GM21367 (cell line): ENCODE measurements around the gene TNIK.

Experiments used
- ATAC-seq: cut with Tn5 transposase; IDR thresholded peaks from one replicate; pipeline ENCODE4 v1.9.1; 2021; ENCODE audit not compliant: unreplicated experiment

The TNIK gene

DNA sequence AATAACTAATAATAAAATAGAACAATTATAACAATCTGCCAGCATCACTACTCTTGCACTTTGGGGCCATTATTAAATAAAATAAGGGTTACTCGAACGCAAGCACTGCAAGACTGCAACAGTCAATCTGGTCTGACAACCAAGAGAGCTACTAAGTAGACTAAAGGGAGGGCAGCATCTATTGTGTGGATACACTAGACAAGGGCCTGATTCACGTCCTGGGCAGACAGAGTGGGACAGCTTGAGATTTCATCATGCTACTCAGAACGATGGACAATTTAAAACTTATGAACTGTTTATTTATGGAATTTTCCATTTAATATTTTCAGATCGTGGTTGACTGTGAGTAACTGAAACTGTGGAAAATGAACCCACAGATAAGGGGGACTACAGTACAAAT, 39.5 kb downstream of the TNIK start:
- ATAC-seq = no peak

DNA sequence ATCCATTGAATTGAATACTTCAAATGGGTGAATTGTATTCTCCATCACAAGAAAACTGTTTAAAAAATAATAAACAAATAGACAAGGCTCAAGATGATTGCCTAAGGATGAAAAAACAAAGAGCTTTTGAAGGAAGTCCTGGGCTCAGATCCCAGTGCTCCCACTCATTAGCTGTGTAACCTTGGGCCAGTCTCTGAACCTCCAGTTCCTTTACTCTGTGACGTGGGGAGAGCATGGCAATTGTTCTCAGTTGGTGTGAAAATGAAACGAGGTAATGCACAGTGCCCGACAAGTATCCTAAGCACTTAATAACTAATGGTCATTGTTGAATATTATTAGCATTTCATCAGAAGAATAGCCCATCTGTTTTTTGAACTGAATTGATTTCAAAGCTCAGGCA, 40.7 kb downstream of the TNIK start:
- no peak for ATAC-seq

GRCh38 chr3:171417813-171418212, 42.4 kb downstream of the TNIK start:
- no peak for ATAC-seq

GRCh38 chr3:171417137-171417536, 43.1 kb downstream of the TNIK start:
- ATAC-seq = no peak

DNA sequence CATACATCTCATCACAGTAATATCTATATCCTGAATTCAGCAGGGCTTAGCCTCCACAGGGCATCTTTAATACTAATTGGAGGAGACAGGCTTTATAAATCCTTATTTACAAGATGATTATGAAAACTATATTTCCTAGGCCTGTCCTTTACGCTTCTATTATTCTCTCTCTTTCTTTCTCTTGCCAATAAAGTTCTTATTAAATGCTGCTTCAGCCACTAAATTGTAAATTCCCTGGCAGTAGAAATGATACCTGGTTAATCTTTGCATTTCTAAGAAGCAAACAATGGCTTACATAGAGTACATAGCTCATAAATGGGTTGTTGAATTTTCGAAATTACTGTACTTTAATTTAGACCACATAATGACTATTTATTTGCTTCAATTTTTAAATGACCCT, 43.5 kb downstream of the TNIK start:
- no peak for ATAC-seq

GRCh38 chr3:171416061-171416460, 44.1 kb downstream of the TNIK start:
- ATAC-seq = no peak

DNA sequence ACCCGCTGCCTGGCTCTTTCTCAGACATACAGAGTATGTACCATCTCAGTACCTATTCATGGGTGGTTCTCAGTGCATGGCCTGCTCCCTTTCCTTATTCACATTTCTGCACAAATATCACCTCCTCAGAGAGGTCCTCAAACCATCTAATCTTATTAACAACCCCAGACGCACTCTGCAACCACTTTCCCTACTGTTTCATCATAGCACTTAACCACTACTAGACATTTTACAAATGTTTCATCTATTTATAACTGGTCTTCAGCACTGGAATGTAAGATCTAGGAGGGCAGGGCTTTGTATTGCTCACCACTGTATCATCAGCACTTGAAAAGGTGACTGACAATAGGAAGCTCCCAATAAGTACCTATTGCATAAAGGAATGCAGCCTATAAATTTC, 45.1 kb downstream of the TNIK start:
- no peak for ATAC-seq

DNA sequence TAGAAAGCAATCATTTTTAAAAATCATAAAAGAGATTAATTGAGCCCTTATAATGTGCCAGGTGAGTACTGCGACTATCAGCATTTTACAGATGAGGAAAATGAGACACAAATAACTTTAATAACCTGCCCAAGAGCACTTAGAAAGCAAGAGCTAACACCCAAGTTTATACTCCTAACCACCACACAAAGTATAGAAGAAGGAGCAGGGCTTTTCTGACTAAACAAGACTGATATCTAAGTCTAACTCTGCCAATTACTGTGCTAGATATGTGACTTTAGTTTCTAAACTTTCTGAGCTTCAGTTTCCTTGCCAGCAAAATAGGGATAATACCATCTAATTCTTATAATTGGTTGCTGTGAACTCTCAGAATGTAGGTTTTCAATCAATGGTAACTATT, 47.7 kb downstream of the TNIK start:
- ATAC-seq = no peak

DNA sequence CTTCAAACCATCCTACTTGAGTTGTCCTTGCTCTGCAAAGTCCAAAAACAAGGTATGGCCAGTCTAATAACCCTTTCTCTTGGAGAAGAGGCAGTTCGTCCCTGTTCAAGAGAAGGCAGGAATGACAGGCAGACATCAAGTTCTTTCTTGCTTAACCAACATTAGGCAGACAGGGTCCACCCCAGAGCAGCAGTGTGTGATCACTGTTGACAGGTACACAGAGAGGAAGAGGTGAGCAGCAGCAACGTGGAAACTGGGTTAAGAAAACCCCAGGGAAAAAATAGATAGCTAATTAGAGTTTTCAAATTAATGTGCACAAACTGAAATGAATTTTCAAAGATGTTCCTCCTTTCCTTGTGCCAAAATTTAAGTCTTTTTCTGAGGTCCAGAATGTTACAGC, 48.2 kb downstream of the TNIK start:
- no peak for ATAC-seq

GRCh38 chr3:171410186-171410585, 50.0 kb downstream of the TNIK start:
- ATAC-seq = no peak

GRCh38 chr3:171407759-171408158, 52.4 kb downstream of the TNIK start:
- no peak for ATAC-seq

GRCh38 chr3:171404376-171404967, 55.7 kb downstream of the TNIK start:
- ATAC-seq = no peak

GRCh38 chr3:171402281-171402680, 57.9 kb downstream of the TNIK start:
- no peak for ATAC-seq

DNA sequence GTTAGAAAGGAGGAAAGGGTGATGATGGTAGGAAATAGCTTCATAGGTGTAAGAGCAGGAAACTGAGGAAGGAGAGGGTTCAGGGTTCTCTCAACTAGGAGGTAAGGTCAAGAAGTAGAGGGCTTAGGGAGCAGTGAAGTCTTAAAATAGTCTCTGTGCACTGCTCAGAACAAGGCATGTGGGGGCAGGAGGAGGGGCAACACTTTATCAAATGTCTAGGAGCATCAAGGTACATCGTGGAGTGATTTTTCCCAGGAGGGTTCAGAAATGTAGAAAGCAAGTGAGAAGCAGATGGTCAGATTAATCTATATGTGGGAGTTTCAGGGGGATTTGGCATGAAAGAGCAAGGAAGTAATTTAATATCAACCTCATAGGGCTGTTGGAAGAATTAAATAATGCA, 58.8 kb downstream of the TNIK start:
- ATAC-seq = no peak

GRCh38 chr3:171399842-171400241, 60.4 kb downstream of the TNIK start:
- ATAC-seq = no peak

DNA sequence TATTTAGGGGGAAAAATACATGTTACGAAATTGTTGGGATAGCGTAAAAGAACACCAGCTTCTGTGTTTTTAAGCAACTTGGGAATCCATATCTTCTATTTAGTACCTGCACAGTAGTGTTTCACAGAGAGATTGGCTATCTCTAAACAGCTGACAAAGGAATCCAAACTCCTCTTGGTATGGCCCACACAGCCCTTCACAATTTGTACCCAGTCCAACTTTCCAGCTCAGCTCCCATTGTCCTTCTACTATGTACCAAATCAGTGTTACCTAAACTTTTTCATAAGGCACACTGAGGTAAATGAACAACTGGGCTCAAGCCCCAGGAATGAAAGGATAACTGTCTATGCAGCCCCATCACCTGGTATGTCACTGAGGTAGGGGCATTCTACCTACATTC, 61.9 kb downstream of the TNIK start:
- ATAC-seq = no peak

DNA sequence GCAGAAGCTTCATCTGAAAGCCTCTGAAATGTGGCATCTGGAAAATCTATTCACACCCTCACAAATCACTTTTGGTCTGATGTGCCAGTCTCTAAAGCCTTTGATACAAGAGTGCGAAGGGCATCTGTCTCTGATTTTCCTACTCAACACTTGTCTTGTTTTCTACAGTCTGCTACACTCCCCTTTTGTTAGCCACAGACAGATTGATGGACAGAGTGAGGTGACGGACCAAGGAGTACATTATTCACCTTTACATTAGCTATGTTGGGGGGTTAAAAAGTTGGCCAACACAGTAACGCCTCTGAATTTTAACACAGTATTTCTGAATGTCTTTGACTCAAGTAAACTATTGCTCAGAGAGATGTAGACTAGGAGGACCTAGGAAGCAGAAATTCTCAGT, 63.1 kb downstream of the TNIK start:
- ATAC-seq = no peak

- no peak for ATAC-seq
Measured at GRCh38 chr3:171396048-171396447, 64.2 kb downstream of the TNIK start.

DNA sequence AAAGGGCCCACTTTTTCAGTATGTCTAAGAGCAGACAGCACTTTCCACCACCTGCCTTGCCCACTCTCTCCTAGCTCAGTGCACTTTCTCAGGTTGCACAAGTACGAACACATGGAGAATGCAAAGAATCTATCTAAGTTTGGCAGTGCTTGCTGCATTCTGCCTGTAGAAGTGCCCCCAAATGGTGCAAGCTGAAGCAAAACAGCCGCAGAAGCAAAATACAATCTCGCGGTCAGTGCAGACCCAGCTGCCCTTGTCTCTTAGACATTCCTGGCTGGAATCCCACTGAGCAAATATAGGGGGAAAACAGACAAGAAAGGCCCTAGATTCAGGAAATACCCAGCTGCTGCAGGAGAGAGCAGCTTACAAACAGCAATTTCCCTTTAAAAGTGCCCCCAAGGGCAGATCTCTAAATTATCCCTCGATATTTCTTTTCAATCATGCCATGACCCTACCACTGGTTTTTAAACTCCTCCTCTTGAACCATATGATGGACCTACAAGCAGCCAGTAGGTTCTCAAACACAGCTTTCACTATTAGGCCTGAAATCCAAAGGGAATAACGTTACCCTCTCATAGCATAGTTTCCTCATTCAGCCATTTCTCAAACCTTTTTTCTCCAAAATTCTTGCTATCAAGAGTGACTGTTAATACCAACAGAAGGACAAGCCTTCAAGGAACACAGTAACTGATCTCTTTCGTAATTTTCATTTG, 67.0 kb downstream of the TNIK start:
- ATAC-seq = no peak

DNA sequence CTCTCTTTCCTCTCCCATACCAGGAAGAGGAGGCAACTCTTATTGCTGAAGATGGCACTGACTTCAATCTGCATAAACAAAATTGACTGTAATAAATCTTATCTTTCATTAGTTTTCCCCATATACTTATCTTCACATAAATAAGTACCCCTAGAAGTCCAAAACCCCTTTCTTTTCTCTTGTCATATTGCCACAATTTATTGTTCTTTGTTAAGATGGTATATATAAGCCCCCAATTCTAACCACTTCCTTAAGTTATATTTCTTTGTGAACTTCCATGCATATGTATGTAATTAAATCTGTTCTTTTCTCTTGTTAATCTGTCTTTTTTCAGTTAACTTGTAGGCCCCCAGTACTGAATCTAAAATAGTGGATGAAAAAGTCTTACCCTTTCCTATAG, 68.8 kb downstream of the TNIK start:
- no peak for ATAC-seq

- no peak for ATAC-seq
Measured at GRCh38 chr3:171390051-171390941, 69.9 kb downstream of the TNIK start.

GRCh38 chr3:171389491-171389890, 70.7 kb downstream of the TNIK start:
- ATAC-seq = no peak
